B cell (primary cell): ENCODE measurements around the gene STPG1. TPM values are rescaled to one million over a fixed set of nuclear protein-coding genes. Genes with fewer than 3 reads are reported as not detected.

Experiments used
- ATAC-seq: fragments of 200-7000 bp; cut with Tn5 transposase; one replicate; pipeline ENCODE4 v1.10.0; 2021; ENCODE audit warnings: low read depth, mild to moderate bottlenecking, moderate number of reproducible peaks, moderate library complexity
- CTCF ChIA-PET: fragments of 350-600 bp; sonication (Branson Sonifier 250); formaldehyde crosslinking; loops from one replicate; lab custom pipeline; 2021; ENCODE audit warnings: antibody characterized with exemption, inconsistent platforms; lab: Charles Lee
- POLR2A ChIA-PET: fragments of 350-600 bp; sonication (Branson Sonifier 250); formaldehyde crosslinking; loops from one replicate; lab custom pipeline; 2021; ENCODE audit warnings: antibody characterized with exemption; lab: Charles Lee
- DNase-seq: peaks from one replicate; pipeline ENCODE4 v3.0.0; 2013
- H2AFZ ChIP-seq: 2 replicates; pipeline ENCODE4 v1.6.1; 2012; ENCODE audit warnings: mild to moderate bottlenecking, low read depth, low read length; ENCODE audit not compliant: insufficient read depth, poor library complexity, severe bottlenecking
- H3K27ac ChIP-seq, 2 donors: 1 replicate in 1 of 2; 2 replicates in 1 of 2; pipeline ENCODE4 v1.5.1; 2012 to 2013; ENCODE audit warnings: low read length in 2 of 2, mild to moderate bottlenecking in 2 of 2, moderate library complexity in 1 of 2
- H3K27me3 ChIP-seq, 4 experiments: fragments of 200-600 bp in 1 of 4; sonication (generic) in 1 of 4; replicated peaks in 1 of 4; 1 replicate in 2 of 4; 2 replicates in 2 of 4; pipeline versions ENCODE4 v1.6.1 to v1.7.0; 2013 to 2016; ENCODE audit warnings: low read length in 3 of 4, mild to moderate bottlenecking in 2 of 4, mixed read lengths in 1 of 4, moderate library complexity in 1 of 4; ENCODE audit not compliant: insufficient read depth in 4 of 4, control insufficient read depth in 3 of 4; ENCODE audit errors: control extremely low read depth in 1 of 4
- H3K36me3 ChIP-seq, 2 experiments: replicated peaks in 1 of 2; 1 replicate in 1 of 2; 2 replicates in 1 of 2; pipeline versions ENCODE4 v1.6.1 to v1.7.1; 2013; ENCODE audit warnings: low read length in 1 of 2; ENCODE audit not compliant: insufficient read depth in 2 of 2, control insufficient read depth in 1 of 2; ENCODE audit errors: control extremely low read depth in 1 of 2, extremely low read depth in 1 of 2
- H3K4me1 ChIP-seq, 2 donors: fragments of 200-600 bp in 1 of 2; sonication (generic) in 1 of 2; 1 replicate in 1 of 2; 2 replicates in 1 of 2; pipeline versions ENCODE4 v1.5.1 to v1.6.1; 2013 to 2017; ENCODE audit warnings: low read length in 2 of 2; ENCODE audit not compliant: control insufficient read depth in 2 of 2, insufficient read depth in 2 of 2
- H3K4me2 ChIP-seq: replicated peaks from 2 replicates; pipeline ENCODE3; 2012; ENCODE audit warnings: mild to moderate bottlenecking, low read depth, low read length; ENCODE audit not compliant: poor library complexity, severe bottlenecking
- H3K4me3 ChIP-seq, 5 experiments: fragments of 200-600 bp in 1 of 5; sonication (generic) in 1 of 5; 1 replicate in 3 of 5; 2 replicates in 2 of 5; pipeline versions ENCODE4 v1.5.1 to v1.7.0; 2011 to 2016; ENCODE audit warnings: low read length in 4 of 5, mild to moderate bottlenecking in 4 of 5, low read depth in 2 of 5, control low read depth in 1 of 5, moderate library complexity in 1 of 5; ENCODE audit not compliant: insufficient read depth in 1 of 5; ENCODE audit errors: control extremely low read depth in 1 of 5, extremely low read depth in 1 of 5
- H3K79me2 ChIP-seq: fragments of 200-600 bp; sonication (generic); one replicate; pipeline ENCODE4 v1.6.0; 2016; ENCODE audit warnings: low read length; ENCODE audit not compliant: control insufficient read depth, insufficient read depth
- H3K9ac ChIP-seq: fragments of 200-600 bp; sonication (generic); 2 replicates; pipeline ENCODE4 v1.6.1; 2017; ENCODE audit warnings: mild to moderate bottlenecking, low read length, moderate library complexity
- H3K9me3 ChIP-seq, 3 donors: one replicate each; pipeline versions ENCODE4 v1.6.1 to v1.7.1; 2013; ENCODE audit warnings: low read length in 2 of 3; ENCODE audit not compliant: control insufficient read depth in 2 of 3, insufficient read depth in 1 of 3; ENCODE audit errors: control extremely low read depth in 1 of 3
- H4K20me1 ChIP-seq: 2 replicates; pipeline ENCODE4 v1.6.0; 2012; ENCODE audit warnings: mild to moderate bottlenecking, low read length; ENCODE audit not compliant: insufficient read depth, control insufficient read depth, poor library complexity, severe bottlenecking
- H3K27ac Mint-ChIP-seq: one replicate; pipeline ENCODE4 v1.8.0; 2021; ENCODE audit warnings: mixed read lengths
- H3K27me3 Mint-ChIP-seq: one replicate; pipeline ENCODE4 v1.8.0; 2021; ENCODE audit warnings: mixed read lengths
- H3K4me1 Mint-ChIP-seq: one replicate; pipeline ENCODE4 v1.8.0; 2021; ENCODE audit warnings: mixed read lengths
- H3K4me3 Mint-ChIP-seq: one replicate; pipeline ENCODE4 v1.8.0; 2021; ENCODE audit warnings: mixed read lengths
- H3K9me3 Mint-ChIP-seq: one replicate; pipeline ENCODE4 v1.8.0; 2022; ENCODE audit warnings: mixed read lengths; ENCODE audit not compliant: insufficient read depth
- CTCF ChIP-seq: fragments of 200-600 bp; IDR thresholded peaks from one replicate; pipeline ENCODE4 v1.8.0; 2022; ENCODE audit warnings: antibody characterized with exemption, mild to moderate bottlenecking
- EZH2 ChIP-seq: IDR thresholded peaks from 2 replicates; pipeline ENCODE4 v1.6.1; 2012; ENCODE audit warnings: borderline replicate concordance, low read depth, mild to moderate bottlenecking, moderate library complexity, low read length; ENCODE audit not compliant: insufficient read depth, poor library complexity, severe bottlenecking
- WGBS: methylation state at CpG from one replicate; pipeline ENCODE4 v1.1.5; 2013; ENCODE audit warnings: missing lambda C conversion rate; ENCODE audit not compliant: insufficient coverage; 5-methylcytosine and 5-hydroxymethylcytosine counted together
- intact Hi-C: fragments of 100-400 bp; cut with micrococcal nuclease; formaldehyde crosslinking; loops from one replicate; pipeline ENCODE4 v1.10.0; 2022
- polyA plus RNA-seq: library from polyadenylated mRNA; depleted of rRNA; stranded (reverse); fragments of >200 nt; gene quantifications from 2 replicates; pipeline ENCODE4 v1.2.3, GENCODE V29; 2012
- total RNA-seq, 2 donors: library from RNA; stranded (reverse); fragments of 120-200 nt in 1 of 2; gene quantifications; 1 replicate in 1 of 2; 2 replicates in 1 of 2; pipeline versions ENCODE4 v1.2.3 to v1.2.4, GENCODE V29; 2013 to 2022

STPG1 gene
- total and polyA plus RNA-seq, 2 donors (not counting 1 experiment from before 2014, with no cell fraction given), result 4.6 to 6.1 TPM

- Histone ChIP-seq H3K4me2 (no peak overlapping the region), H3K4me3 (no peak overlapping the region), H3K4me1 (no peaks in the 10 kb centered on the region), H3K9ac (no peak overlapping the region), H3K79me2 (no peaks in the 10 kb centered on the region), H3K27ac (no peak overlapping the region), H4K20me1 (no peaks in the 10 kb centered on the region), H3K9me3 (peaks cover 0 to 10% (median 0%) of the 10 kb centered on the region in 3 donors), H2AFZ (no peak overlapping the region), H3K27me3 (peaks cover 0 to 15% (median 0%) of the 10 kb centered on the region in 4 experiments), H3K36me3 (no peaks in the 10 kb centered on the region)
- no CpG with 5 or more reads among the region's 5 CpGs for WGBS
- DNase-seq (no peak), ATAC-seq (no peak)
- Mint-ChIP-seq H3K27me3 (peaks cover 9% of the 10 kb centered on the region), H3K4me3 (no peak overlapping the region), H3K27ac (no peak overlapping the region), H3K4me1 (no peaks in the 10 kb centered on the region), H3K9me3 (no peaks in the 10 kb centered on the region)
- CTCF ChIA-PET, result no interaction called here
- intact Hi-C loops, result no loop called here
- POLR2A ChIA-PET, result interaction anchor here (0.5 kb wide), 1 partner anchor 623 kb away, joined by 4 read pairs; no protein-coding TSS in a partner anchor
- no peak for TF ChIP-seq EZH2
- TF ChIP-seq CTCF, result no peak
These were observed 68.2 kb downstream of the STPG1 start for GRCh38 chr1:24345334-24345733.

GRCh38 chr1:24344090-24344742, 69.4 kb downstream of the STPG1 start:
- WGBS, result 92% methylated on average over 6 of the region's 8 CpGs
- Histone ChIP-seq H4K20me1 (no peaks in the 10 kb centered on the region), H3K36me3 (no peaks in the 10 kb centered on the region), H3K9me3 (peaks cover 0 to 10% (median 0%) of the 10 kb centered on the region in 3 donors), H2AFZ (no peak overlapping the region), H3K4me1 (no peaks in the 10 kb centered on the region), H3K27ac (no peak overlapping the region), H3K79me2 (no peaks in the 10 kb centered on the region), H3K27me3 (peaks cover 0 to 15% (median 0%) of the 10 kb centered on the region in 4 experiments), H3K4me3 (no peak overlapping the region), H3K9ac (no peak overlapping the region), H3K4me2 (no peak overlapping the region)
- no peak overlapping the region for H3K27ac Mint-ChIP-seq
- intact Hi-C loops, result no loop called here
- DNase-seq (no peak), ATAC-seq (no peak)
- no peaks in the 10 kb centered on the region for H3K9me3 Mint-ChIP-seq
- H3K4me1 Mint-ChIP-seq, result no peaks in the 10 kb centered on the region
- H3K27me3 Mint-ChIP-seq, result peaks cover 9% of the 10 kb centered on the region
- no peak overlapping the region for H3K4me3 Mint-ChIP-seq
- ChIA-PET CTCF (interaction anchor here (0.8 kb wide), 1 partner anchor 47 kb away, joined by 3 read pairs; no protein-coding TSS in a partner anchor), POLR2A (interaction anchor here (0.6 kb wide), 1 partner anchor 205 kb away, joined by 3 read pairs; no protein-coding TSS in a partner anchor)
- no peak for TF ChIP-seq EZH2
- no peak for TF ChIP-seq CTCF
